HS-5 (cell line): ENCODE results near the gene KCNJ13.
"Not testable (repeated sequence)": the region's sequence is repeated elsewhere in the genome, so short reads cannot be mapped to it uniquely, and the experiment has no call there.

Experiments
- DNase-seq: peaks from one replicate; pipeline ENCODE4 v3.0.0-alpha.2; 2012; ENCODE audit warnings: low read depth

KCNJ13 gene

DNA sequence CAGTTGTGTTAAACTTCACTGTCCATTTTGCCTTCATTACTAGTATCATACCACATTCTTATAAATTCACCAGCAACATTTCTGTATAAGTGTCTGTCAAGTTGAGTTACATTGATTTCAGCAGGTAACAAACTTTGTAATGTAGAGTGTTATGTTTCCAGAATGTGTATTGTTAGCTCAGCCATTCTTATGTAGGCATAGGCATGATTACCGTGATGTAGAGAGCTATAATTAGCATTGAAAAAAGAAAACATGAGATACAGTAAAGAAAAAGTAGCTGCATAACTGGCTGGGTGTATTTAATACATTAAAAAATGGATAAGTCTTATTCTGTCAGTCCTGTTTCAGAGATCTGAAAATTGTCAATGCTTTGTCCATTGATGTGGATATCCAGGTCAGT lies 8.5 kb downstream of the KCNJ13 start:
- DNase-seq: no peak

DNA sequence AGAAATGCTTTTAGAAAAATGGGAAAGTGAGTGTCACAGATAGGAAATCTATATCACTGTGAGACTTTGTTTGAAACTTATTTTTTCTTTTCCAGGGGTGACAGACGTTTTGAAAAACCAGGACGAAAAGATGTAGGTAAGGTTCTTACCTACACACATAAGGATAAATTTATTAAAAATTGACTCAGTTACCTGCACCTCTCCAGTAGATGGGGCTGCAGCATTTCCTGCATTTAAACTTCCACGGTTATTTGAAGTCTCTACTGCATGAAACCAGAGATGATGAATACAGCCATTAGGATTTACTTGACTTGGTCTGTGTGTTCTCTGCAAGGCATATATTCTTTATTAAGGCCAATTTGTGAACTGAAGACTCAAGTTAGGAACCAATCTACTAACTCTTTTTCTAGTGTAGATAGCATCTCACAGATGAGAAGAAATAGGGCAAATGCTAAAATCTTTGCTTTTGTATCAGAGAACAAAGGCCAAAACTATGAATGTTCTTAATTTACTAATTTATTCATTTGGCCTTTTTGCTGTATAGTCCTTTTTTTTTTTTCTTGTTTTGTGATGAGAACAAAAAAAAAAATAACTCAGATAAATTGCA lies 15.0 kb downstream of the KCNJ13 start:
- no peak for DNase-seq

DNA sequence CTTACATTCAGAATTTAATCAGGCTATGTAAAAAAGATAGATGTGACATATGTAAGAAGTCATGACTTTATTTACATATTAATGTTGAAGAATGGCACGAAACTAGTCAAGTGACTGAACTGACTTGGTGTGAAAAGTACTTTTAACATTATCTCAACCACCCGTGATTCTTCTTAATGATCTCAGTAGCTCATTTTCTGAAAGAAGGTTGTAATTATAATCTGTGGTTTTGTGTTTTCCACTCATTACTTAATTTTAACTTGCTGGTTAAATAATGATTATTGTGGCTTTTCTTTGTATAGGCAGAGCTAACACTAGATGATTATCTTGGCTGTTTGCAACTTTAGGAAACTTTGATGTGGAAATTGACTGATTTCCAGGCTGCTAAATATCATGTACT lies 18.5 kb downstream of the KCNJ13 start:
- no peak for DNase-seq

DNA sequence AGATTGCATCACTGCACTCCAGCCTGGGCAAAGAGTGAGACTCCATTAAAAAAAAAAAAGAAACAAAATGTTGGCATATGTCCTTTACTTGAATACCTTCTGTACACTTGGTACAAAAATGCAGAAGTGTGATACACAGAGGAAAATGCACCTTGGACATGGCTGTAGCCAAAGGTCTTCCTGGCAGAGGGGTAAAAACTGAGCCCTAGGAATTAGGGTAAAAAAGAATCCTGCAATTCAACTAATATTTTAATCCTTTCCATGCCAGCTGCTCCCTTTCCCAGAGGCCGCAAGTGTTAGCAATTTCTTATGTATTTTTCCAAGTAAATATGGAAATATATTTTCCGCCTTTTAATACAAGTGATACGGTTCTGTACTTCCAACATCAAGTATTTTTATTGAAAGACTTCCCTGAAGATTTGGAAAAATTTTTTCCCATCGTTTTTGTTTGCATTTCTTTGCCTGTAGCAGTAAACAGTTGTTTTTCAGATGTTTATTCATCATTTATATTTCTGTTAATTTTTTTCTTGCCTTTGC lies 26.2 kb downstream of the KCNJ13 start:
- no peak for DNase-seq

DNA sequence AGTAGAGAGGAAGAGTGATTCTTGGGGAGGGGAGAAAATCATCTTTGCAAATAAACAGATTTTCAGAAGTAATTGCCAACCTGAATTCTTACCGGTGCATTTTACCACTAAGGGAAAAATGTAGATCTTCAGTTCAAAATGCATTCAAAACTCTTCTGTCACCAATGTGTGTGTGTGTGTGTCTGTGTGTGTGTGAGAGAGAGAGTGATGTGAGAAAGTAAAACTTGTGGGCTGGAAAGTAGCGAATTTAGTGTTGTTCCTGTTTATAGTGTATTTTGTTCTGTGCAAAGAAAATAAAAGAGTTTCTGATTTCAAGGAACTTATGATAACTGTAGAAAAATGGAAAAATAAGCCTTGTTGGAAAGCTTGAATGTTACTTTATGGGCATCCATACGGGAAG lies 27.0 kb downstream of the KCNJ13 start:
- DNase-seq: no peak

DNA sequence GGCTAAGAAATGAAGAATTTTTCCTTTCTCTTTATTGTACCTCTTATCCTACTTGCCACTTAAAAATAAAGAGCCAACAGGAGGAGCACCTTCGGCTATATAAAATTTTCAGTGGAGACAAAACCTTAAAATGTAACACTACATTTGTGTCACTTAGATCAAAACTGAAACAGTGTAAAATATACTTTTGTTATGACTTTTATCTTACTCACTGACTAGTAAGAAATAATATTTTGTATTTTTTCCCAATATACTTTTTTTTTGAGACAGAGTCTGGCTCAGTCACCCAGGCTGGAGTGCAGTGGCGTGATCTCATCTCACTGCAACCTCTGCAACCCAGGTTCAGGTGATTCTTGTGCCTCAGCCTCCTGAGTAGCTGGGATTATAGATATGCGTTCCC lies 28.3 kb downstream of the KCNJ13 start:
- no peak for DNase-seq

DNA sequence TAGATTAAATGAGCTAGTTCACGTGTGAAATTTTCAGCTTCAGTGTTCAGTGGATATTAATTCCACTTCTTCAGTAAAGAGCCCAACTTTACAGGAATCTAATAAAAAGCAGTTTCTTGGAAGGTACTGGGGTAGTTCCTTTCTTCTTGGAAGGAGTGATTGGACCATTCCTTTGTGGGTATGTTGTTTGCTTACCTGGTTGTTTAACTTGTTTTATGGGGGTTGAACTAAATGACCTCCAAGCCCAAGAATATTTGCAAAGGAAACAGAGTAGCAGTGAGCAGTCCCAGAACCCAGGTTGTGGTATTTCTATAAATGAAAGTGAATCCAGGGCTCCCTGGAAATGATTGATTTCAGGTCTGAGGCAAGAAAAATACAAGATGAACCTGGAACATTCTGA lies 31.4 kb downstream of the KCNJ13 start:
- DNase-seq: no peak

DNA sequence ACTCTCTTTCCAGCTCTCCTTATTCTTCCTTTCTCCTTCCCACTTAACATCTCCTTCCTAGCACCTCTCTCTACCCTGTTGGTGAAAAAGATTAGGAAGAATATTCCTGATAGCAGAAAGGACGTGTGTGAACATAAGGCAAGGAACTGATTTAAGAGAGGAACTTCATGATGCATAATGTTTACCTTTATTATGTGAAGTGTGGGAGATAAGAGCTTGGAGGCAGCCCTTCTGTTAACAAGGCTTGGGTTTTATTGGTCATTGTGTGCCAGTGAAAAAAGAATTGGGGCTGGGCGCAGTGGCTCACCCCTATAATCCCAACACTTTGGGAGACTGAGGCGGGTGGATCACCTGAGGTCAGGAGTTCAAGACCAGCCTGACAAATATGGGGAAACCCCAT lies 34.4 kb downstream of the KCNJ13 start:
- no peak for DNase-seq

DNA sequence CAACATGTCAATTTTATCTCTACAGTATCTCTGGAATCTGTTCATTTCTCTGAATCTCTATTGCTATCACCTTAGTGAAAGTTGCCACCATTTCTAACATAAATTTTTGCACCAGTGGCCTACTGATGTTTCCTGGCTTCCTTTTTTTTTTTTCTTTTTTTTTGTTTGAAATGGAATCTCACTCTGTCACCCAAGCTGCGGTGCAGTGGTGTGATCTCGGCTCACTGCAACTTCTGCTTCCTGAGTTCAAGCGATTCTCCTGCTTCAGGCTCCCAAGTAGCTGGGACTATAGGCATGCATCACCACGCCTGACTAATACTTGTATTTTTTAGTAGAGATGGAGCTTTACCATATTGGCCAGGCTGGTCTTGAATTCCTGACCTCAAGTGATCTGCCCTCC lies 35.1 kb downstream of the KCNJ13 start:
- no peak for DNase-seq

DNA sequence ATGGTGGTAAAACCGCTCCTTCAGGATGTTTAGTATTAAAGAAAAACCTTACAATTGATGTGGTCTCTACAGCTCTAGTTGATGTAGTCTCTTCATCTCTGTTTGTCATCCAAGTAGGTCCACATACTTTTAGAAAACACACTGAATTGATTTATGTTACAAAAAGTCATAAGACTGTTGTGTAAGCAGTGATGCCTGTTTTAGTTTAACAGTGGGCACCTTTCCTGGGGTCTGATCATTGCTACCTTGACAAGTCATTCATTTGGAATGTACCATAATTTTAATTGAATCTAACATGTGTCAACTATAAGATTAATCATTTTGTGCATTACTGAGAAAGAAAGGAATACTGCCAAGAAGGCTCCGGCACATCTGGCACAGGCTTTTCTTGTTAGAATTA lies 44.9 kb downstream of the KCNJ13 start:
- no peak for DNase-seq

DNA sequence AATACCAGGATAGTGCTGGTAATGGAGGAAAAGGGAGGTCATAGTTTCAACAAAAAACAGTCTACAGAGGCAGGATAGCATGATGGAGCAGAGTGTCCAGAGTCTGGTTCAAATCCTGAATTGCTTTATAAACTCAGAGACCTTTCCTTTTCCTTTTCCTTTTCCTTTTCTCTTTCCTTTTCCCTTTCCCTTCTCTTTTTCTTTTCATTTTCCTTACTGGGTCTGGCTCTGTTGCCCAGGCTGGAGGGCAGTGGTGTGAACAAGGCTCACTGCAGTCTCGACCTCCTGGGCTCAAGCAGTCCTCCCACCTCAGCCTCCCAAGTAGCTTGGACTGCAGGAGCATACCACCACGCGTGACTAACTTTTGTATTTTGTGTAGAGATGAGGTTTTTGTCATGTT lies 47.6 kb downstream of the KCNJ13 start:
- no peak for DNase-seq

DNA sequence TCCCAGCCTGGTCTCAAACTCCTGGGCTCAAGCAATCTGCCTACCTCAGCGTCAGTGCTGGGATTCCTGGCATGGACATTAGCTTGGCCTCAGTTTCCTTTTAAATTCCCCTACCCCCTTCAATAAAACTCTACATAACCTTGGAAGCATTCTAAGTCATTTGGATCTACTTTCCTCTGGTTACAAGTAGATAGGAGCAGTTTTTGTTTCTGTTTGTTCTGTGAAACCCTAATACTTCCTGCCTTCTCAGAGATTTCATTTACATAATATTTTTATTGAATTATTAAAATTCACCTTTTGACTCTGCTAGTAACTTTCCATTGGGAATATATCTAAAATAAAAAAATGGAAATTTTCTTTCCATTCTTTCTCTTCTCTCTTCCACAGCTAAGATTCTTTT lies 53.3 kb downstream of the KCNJ13 start:
- no peak for DNase-seq

DNA sequence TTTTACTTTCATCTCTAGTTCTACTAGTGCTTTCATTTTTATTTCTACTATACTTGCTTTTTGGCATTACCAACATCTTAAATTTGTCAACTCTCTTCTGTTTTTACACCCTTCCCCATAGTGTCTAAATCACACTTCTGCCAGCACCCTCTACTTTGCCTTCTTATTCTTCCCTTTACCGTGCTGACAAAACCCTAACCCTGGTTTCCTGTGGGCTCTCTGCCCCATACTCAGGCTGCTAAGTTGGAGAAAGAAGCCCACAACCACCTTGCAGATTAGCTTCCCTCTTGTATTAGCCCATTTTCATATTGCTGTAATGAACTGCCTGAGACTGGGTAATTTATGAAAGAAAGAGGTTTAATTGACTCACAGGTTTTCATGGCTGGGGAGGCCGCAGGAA lies 54.5 kb downstream of the KCNJ13 start:
- DNase-seq: no peak

DNA sequence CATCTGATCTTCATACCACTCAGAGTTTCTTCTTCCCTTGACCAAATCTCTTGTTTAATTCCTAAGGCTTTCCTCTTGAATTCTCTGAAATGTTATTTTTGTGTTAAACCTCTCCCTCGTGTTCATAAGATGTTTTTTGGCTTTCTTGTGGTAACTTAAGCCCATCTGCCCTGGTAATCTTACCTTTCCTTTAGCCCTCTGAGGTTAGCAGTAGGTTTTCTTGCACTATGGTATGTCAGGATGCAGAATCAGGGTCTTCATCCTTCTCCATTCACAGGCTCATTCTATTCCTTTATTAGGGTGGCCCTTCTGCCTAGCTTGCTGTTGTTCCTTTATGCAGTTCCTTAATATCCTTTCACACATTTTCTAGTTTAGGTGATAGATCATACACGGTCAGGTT lies 55.1 kb downstream of the KCNJ13 start:
- no peak for DNase-seq

DNA sequence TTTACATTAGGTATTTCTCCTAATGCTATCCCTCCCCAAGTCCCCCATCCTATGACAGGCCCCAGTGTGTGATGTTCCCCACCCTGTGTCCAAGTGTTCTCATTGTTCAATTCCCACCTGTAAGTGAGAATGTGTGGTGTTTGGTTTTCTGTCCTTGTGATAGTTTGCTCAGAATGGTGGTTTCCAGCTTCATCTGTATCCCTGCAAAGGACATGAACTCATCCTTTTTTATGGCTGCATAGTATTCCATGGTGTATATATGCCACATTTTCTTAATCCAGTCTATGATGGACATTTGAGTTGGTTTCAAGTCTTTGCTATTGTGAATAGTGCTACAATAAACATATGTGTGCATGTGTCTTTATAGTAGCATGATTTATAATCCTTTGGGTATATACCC lies 56.3 kb downstream of the KCNJ13 start:
- not testable (repeated sequence) for DNase-seq
